Subcutaneous adipose tissue (tissue), 4 donors: Measurements from ENCODE around the gene GAL3ST1. TPM values are rescaled to one million over a fixed set of nuclear protein-coding genes. Genes with fewer than 3 reads are reported as not detected.

Experiments
- CTCF ChIP-seq: fragments of 450-650 bp; IDR thresholded peaks from one replicate; pipeline ENCODE4 v1.5.1; 2016; ENCODE audit warnings: low read depth, mild to moderate bottlenecking, control low read depth, antibody characterized with exemption, moderate library complexity
- total RNA-seq, 4 donors: library from RNA; depleted of rRNA; stranded (reverse); fragments of >200 nt; gene quantifications; one replicate each; pipeline ENCODE4 v1.1.0, GENCODE V29; 2016

Gene GAL3ST1
- total RNA-seq, 4 donors from 2014 or later, result 0.66 to 1.0 TPM; not detected in 2

- TF ChIP-seq CTCF, result no peak
Measured at GRCh38 chr22:30516731-30517130, 57.7 kb downstream of the GAL3ST1 start.

GRCh38 chr22:30516273-30516672, 58.2 kb downstream of the GAL3ST1 start:
- no peak for TF ChIP-seq CTCF

GRCh38 chr22:30514252-30514651, 60.2 kb downstream of the GAL3ST1 start:
- no peak for TF ChIP-seq CTCF

GRCh38 chr22:30513462-30513861, 61.0 kb downstream of the GAL3ST1 start:
- TF ChIP-seq CTCF, result no peak

GRCh38 chr22:30511911-30512310, 62.6 kb downstream of the GAL3ST1 start:
- TF ChIP-seq CTCF, result no peak

- no peak for TF ChIP-seq CTCF
Measured at GRCh38 chr22:30511109-30511508, 63.4 kb downstream of the GAL3ST1 start.

- TF ChIP-seq CTCF, result no peak
Measured at GRCh38 chr22:30508216-30508615, 66.2 kb downstream of the GAL3ST1 start.
